HG03432 (cell line): ENCODE data around the gene NEURL1.

Experiments
- ATAC-seq: cut with Tn5 transposase; IDR thresholded peaks from one replicate; pipeline ENCODE4 v1.9.1; 2021; ENCODE audit warnings: mild to moderate bottlenecking, moderate library complexity; ENCODE audit not compliant: unreplicated experiment

NEURL1 gene

DNA sequence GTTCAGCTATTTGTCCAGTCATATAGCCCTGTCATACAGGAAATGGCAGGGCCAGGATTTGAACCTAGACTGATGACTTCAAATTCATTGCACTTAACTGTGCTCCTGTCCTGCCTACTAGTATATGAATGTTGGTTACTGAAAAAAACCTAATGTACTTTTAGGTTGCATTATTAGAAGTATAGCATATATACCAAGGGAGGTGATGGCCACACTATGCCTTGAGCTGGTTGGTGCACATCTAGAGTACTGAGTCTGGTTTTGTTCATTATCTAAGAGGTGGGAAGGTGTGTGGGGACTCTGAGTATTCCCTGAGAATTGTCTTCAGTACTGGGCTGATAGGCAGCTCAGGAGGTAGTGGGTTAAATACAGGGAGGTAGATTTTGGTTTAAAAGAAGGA lies 88.0 kb downstream of the NEURL1 start:
- ATAC-seq, result no peak

GRCh38 chr10:103582331-103583123 lies 89.0 kb downstream of the NEURL1 start:
- no peak for ATAC-seq

- ATAC-seq, result no peak
Measured at GRCh38 chr10:103583871-103584215, 90.3 kb downstream of the NEURL1 start.

GRCh38 chr10:103584216-103585010 lies 90.9 kb downstream of the NEURL1 start:
- ATAC-seq, result peak; percentile 55

- ATAC-seq, result no peak
Measured at GRCh38 chr10:103585011-103585405, 91.5 kb downstream of the NEURL1 start.

GRCh38 chr10:103587073-103587472 lies 93.6 kb downstream of the NEURL1 start:
- no peak for ATAC-seq

DNA sequence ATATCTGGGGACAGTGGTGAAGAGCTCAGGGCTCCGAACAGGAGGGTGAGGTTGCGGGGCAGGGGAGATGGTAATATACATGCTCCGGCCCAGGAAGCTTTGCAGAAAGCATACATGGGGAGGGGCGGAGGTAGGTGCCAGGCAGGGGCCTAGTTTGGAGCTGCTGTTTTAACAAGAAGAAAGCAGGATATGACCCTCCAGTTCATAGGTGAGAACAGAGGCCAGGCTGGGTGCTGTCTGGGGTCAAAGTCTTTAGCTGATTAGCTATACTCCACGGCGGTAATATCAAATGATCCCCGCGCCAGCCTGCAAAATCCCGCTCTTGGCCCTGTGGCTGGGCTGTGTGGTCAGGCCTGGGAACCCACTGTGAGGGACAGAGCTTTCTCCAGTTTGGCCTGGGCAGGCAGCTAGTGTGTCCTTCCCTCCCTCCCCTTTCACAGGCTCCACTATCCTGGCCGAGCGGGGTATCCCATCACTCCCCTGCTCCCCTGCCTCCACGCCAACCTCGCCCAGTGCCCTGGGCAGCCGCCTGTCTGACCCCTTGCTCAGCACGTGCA lies 95.6 kb downstream of the NEURL1 start:
- no peak for ATAC-seq

GRCh38 chr10:103590060-103590459 lies 96.6 kb downstream of the NEURL1 start:
- no peak for ATAC-seq

- no peak for ATAC-seq
Measured at GRCh38 chr10:103590744-103591291, 97.3 kb downstream of the NEURL1 start.

DNA sequence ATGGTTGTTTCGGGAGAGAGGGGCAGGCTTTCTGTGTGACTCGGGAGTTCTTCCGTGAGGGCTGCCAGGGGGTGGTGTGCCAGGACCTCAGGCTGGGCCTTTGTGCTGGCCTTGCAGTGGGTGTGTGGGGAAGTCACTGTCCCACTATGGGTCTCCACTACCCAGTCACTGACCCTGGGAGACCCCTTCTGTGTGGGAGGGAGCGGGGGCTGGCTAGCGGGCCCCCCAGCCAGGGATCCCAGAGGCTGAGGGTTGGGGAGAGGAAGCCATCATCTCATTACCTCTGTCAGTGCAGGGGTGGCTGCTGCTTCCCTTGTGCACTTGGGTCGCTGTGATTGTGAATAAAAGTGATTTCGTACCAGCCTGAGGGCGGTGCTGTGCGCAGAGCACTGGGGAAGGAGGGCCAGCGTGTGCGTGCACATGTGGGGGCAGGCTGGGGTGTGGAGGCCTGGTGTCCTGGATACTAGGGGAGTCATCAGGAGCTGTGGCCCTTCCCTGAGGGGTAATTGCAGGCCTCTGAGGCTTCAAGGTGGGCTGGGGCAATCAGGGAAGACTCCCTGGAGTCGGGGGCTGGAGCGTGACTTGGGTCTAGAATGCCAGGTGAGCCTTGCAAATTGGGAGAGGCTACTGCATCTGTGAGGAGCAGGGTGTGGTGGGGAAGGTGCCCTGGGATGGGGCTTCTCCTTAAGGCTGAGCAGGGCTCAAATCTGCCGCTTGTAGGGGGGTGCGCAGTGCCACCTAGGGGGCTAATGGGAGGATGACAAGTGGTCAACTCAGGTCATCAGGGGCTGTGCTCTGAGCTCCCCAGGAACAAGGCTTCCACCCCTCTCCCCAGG lies 98.9 kb downstream of the NEURL1 start:
- peak; percentile 66 for ATAC-seq

DNA sequence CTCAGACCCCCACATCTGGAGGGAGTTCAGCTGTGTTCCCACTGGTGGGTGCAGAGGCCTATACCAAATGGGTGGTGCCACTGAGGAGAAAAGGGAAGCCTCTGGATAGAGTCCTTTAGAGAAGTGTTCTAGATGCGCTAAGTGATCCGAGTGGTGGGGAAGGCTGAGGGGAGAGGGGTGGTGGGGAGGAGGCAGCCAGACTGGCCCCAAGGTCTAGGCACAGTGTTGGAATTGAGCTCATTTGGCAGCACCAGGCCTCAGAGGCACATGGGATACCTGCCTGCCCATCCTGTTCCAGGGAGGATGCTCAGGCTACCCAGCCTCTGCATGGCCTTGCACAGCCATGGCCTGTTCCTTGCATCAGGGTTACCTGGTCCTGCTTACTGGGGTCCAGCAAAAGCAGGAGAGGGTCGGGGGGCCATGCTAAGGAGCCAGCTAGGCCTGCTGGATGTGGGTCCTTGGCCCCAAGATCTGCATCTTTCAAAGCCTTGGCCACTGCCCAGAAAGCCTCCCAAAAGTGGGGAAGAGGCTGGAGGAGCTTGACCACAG lies 99.6 kb downstream of the NEURL1 start:
- ATAC-seq, result no peak

DNA sequence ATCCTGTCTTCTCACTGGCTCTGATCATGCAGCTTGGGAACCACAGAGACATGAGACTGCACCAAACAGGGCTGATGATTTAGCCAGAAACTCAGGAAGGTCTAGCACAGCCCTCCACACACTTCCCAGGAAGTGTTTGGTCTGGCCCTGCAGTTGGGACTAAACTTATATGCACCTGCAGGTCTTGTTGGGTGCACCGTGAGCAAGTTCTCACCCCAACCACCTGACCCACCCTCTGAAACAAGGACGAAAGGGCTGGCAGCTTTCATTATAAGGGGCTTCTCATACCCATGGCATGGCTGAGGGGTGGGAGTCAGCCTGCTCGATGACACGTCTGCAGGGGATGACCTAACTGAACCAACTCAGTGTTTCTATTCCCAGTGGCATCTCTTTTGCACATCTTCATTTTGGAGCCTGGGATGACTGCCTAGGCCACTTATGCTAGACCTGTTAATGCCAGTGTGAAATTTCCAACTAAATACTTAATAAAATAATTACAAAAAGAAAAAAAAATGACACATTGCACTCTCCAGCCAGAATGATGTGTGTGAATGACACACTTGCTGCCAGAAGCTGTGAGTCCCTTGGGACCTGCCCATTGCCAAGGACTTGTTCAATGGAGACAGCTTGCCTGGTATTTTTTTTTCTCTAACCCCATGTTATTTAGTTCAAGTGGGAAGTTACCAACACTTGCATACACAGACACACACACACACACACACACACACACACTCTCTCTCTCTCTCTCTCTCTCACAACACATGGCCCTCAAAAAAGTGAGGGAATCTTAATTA lies 102.6 kb downstream of the NEURL1 start:
- no peak for ATAC-seq

- ATAC-seq, result no peak
Measured at GRCh38 chr10:103597003-103597402, 103.5 kb downstream of the NEURL1 start.

DNA sequence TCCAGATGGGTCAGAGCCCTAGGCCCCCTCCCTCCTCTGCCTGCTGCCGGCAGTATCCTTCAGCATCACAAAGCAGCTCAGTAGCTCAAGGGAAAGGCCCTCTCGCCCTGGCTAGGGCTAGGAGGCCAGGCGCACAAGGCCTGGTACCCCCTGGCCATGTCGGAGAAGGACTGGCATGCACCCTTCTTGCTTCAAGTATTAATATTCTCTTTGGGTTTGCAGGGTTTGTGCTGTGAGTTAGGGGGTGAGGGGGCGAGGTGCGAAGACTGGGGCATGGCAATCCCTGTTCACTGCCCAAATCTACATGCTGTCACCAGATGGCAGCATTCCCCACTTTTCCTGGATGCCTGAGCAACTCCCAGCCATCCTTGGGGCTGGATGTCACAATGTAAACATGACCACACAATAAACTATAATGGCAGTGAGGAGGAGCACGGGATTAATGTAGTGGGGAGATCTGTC lies 105.2 kb downstream of the NEURL1 start:
- no peak for ATAC-seq

DNA sequence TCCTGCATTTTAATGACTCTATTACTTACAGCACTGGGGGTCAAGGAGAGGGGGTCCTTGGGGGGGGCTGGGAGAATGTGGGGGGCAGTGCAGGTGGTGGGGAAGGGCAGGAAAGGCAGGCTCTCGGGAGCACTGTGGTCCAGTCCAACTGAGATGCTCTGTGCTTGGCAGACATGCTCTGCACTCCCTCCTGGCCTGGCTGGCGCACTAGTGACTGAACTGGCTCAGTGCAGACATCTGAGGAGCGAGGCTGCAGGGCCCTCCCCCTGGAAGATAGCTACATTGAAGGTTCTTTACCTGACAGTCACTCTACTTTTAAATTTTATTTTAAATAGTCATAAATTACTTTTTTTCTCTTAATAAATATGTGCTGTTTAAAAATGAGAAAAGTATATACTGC lies 105.7 kb downstream of the NEURL1 start:
- no peak for ATAC-seq

DNA sequence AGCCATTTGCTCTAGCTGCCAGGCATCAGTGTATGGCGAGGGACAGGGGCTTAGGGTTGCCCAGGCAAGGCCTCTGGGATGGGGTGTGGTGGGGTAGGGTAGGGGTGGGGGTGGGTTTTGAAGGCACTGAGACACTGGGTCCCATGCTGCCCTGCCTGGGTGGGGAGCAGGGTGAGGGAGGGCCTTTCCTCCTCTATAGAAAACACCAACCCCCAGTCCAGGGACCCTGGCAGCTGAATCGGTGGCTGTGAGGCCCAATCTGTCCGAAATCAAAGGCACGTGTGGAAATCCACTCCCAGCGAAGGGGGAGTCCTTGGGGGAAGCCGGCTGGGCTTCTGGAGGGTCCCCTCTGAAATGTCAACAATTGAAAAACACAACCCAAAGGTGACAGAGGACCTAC lies 106.4 kb downstream of the NEURL1 start:
- no peak for ATAC-seq

- no peak for ATAC-seq
Measured at GRCh38 chr10:103600325-103600724, 106.8 kb downstream of the NEURL1 start.

GRCh38 chr10:103600956-103601569 lies 107.6 kb downstream of the NEURL1 start:
- ATAC-seq, result no peak
